ENCODE measurements around the gene AP1B1.

AP1B1 gene

GRCh38 chr22:29325785-29326315 lies 62.5 kb downstream of the AP1B1 start:
- no peak overlapping the region for H3K4me3 ChIP-seq (ENCODE audit: low read depth, low read length)
- in situ Hi-C loops (cut with HindIII; ENCODE audit: low sequenced_read_pairs) = no loop called here
- DNase-seq (ENCODE audit: low read depth) = no peak
- no peak for TF ChIP-seq CTCF (IDR thresholded peaks at IDR 0.05; ENCODE audit: low read depth, low read length, missing control alignments)

- no peak for TF ChIP-seq CTCF (IDR thresholded peaks at IDR 0.05; ENCODE audit: low read depth, low read length, missing control alignments)
- in situ Hi-C loops (cut with HindIII; ENCODE audit: low sequenced_read_pairs) = no loop called here
- no peak for DNase-seq (ENCODE audit: low read depth)
- no peak overlapping the region for H3K4me3 ChIP-seq (ENCODE audit: low read depth, low read length)
These were observed 63.0 kb downstream of the AP1B1 start for GRCh38 chr22:29325356-29325755.

- no peak for TF ChIP-seq CTCF (IDR thresholded peaks at IDR 0.05; ENCODE audit: low read depth, low read length, missing control alignments)
- no peak overlapping the region for H3K4me3 ChIP-seq (ENCODE audit: low read depth, low read length)
- in situ Hi-C loops (cut with HindIII; ENCODE audit: low sequenced_read_pairs) = no loop called here
These were observed 64.7 kb downstream of the AP1B1 start for GRCh38 chr22:29323641-29324040.

GRCh38 chr22:29320546-29320945 lies 67.8 kb downstream of the AP1B1 start:
- TF ChIP-seq CTCF (IDR thresholded peaks at IDR 0.05; ENCODE audit: low read depth, low read length, missing control alignments) = peak; percentile 23
- in situ Hi-C loops (cut with HindIII; ENCODE audit: low sequenced_read_pairs) = no loop called here
- no peak overlapping the region for H3K4me3 ChIP-seq (ENCODE audit: low read depth, low read length)
- no peak for DNase-seq (ENCODE audit: low read depth)

More at GRCh38 chr22:29323641-29324040, 64.7 kb downstream of the AP1B1 start:
- no peak for DNase-seq (ENCODE audit: low read depth)

- in situ Hi-C loops (cut with HindIII; ENCODE audit: low sequenced_read_pairs) = no loop called here
- no peak for TF ChIP-seq CTCF (IDR thresholded peaks at IDR 0.05; ENCODE audit: low read depth, low read length, missing control alignments)
- DNase-seq (ENCODE audit: low read depth) = no peak
- H3K4me3 ChIP-seq (ENCODE audit: low read depth, low read length) = no peak overlapping the region
These were observed 69.3 kb downstream of the AP1B1 start for GRCh38 chr22:29319072-29319471.

- TF ChIP-seq CTCF (IDR thresholded peaks at IDR 0.05; ENCODE audit: low read depth, low read length, missing control alignments) = no peak
- no peak for DNase-seq (ENCODE audit: low read depth)
- in situ Hi-C loops (cut with HindIII; ENCODE audit: low sequenced_read_pairs) = no loop called here
- H3K4me3 ChIP-seq (ENCODE audit: low read depth, low read length) = no peak overlapping the region
These were observed 70.4 kb downstream of the AP1B1 start for GRCh38 chr22:29317827-29318454.

All from astrocyte of the cerebellum (primary cell).